SU-DHL-6 (cell line): ENCODE measurements around the gene SAMSN1.

ENCODE experiments used
- H2AFZ ChIP-seq: fragments of 200-600 bp; sonication (generic); 2 replicates; pipeline ENCODE4 v1.6.1; 2014; ENCODE audit warnings: low read depth, mild to moderate bottlenecking, moderate library complexity, mixed read lengths, antibody characterized with exemption, low read length; ENCODE audit not compliant: severe bottlenecking
- H3F3A ChIP-seq: fragments of 200-600 bp; shearing (Covaris generic); 2 replicates; pipeline ENCODE4 v1.6.0; 2016; ENCODE audit warnings: antibody characterized with exemption, mild to moderate bottlenecking; ENCODE audit not compliant: insufficient read depth
- H3K27ac ChIP-seq: fragments of 200-600 bp; sonication (generic); 2 replicates; pipeline ENCODE4 v1.5.1; 2016; ENCODE audit warnings: low read depth, mild to moderate bottlenecking, low read length, moderate library complexity, mixed read lengths
- H3K27me3 ChIP-seq: fragments of 200-600 bp; sonication (generic), shearing (Covaris generic); 2 replicates; pipeline ENCODE4 v1.6.0; 2014; ENCODE audit warnings: mild to moderate bottlenecking, low read length
- H3K36me3 ChIP-seq: fragments of 200-600 bp; sonication (generic); 2 replicates; pipeline ENCODE4 v1.6.1; 2014; ENCODE audit warnings: mild to moderate bottlenecking, low read length, mixed read lengths
- H3K4me2 ChIP-seq: fragments of 300-600, 200-600 bp; shearing (Covaris generic), sonication (generic); 2 replicates; pipeline ENCODE4 v1.6.0; 2014; ENCODE audit warnings: low read length, low read depth, mild to moderate bottlenecking; ENCODE audit not compliant: poor library complexity, severe bottlenecking
- H3K4me3 ChIP-seq: fragments of 200-600 bp; sonication (generic); 2 replicates; pipeline ENCODE4 v1.5.1; 2014; ENCODE audit warnings: antibody characterized with exemption, low read length, mild to moderate bottlenecking, mixed read lengths; ENCODE audit not compliant: insufficient read depth, poor library complexity, severe bottlenecking
- H3K79me2 ChIP-seq: fragments of 200-600 bp; sonication (generic); 2 replicates; pipeline ENCODE4 v1.6.1; 2014; ENCODE audit warnings: mild to moderate bottlenecking, low read length, moderate library complexity; ENCODE audit not compliant: insufficient read depth
- H3K9ac ChIP-seq: fragments of 200-600 bp; sonication (generic); 2 replicates; pipeline ENCODE4 v1.7.0; 2014; ENCODE audit warnings: mild to moderate bottlenecking, low read length
- H3K9me2 ChIP-seq: fragments of 200-600 bp; sonication (generic); replicated peaks from 2 replicates; pipeline ENCODE4 v1.6.1; 2014; ENCODE audit warnings: low read length; ENCODE audit not compliant: insufficient read depth
- H3K9me3 ChIP-seq: fragments of 200-600 bp; sonication (generic); 2 replicates; pipeline ENCODE4 v1.6.1; 2014; ENCODE audit warnings: low read length, mixed read lengths; ENCODE audit not compliant: insufficient read depth
- H4K20me1 ChIP-seq: fragments of 200-600 bp; sonication (generic); 2 replicates; pipeline ENCODE4 v1.6.1; 2014; ENCODE audit warnings: low read depth, mild to moderate bottlenecking, antibody characterized with exemption, low read length, moderate library complexity, mixed read lengths
- CTCF ChIP-seq: fragments of 200-600 bp; sonication (generic); IDR thresholded peaks from one replicate; pipeline ENCODE4 v1.5.1; 2017; ENCODE audit warnings: antibody characterized with exemption, mild to moderate bottlenecking, low read length, moderate library complexity; ENCODE audit not compliant: insufficient read depth, poor library complexity, severe bottlenecking
- EZH2phosphoT487 ChIP-seq: fragments of 200-600 bp; sonication (generic), shearing (Covaris generic); conservative IDR thresholded peaks from 2 replicates; pipeline ENCODE4 v1.6.1; 2018; ENCODE audit warnings: mild to moderate bottlenecking, antibody characterized with exemption, low read length, moderate library complexity, mixed read lengths

The SAMSN1 gene

GRCh38 chr21:14479241-14479786 is 66.8 kb downstream of the SAMSN1 start:
- Histone ChIP-seq H3K9me2 (no peaks in the 10 kb centered on the region), H3K27ac (no peak overlapping the region), H3K9ac (no peak overlapping the region), H3K4me3 (no peak overlapping the region), H3K79me2 (no peaks in the 10 kb centered on the region), H3K27me3 (no peaks in the 10 kb centered on the region), H3K4me2 (no peak overlapping the region), H3K9me3 (no peaks in the 10 kb centered on the region), H4K20me1 (no peaks in the 10 kb centered on the region), H3K36me3 (no peaks in the 10 kb centered on the region), H3F3A (no peaks in the 10 kb centered on the region), H2AFZ (no peak overlapping the region)
- TF ChIP-seq CTCF (no peak), EZH2phosphoT487 (no peak)

- Histone ChIP-seq H3K9me2 (no peaks in the 10 kb centered on the region), H3K9me3 (no peaks in the 10 kb centered on the region), H3K79me2 (no peaks in the 10 kb centered on the region), H3K36me3 (no peaks in the 10 kb centered on the region), H3F3A (no peaks in the 10 kb centered on the region), H3K4me3 (no peak overlapping the region), H3K4me2 (no peak overlapping the region), H3K27me3 (no peaks in the 10 kb centered on the region), H4K20me1 (no peaks in the 10 kb centered on the region), H3K9ac (no peak overlapping the region), H2AFZ (peak overlapping the region; percentile 40), H3K27ac (no peak overlapping the region)
- TF ChIP-seq CTCF (no peak), EZH2phosphoT487 (no peak)
Observed at GRCh38 chr21:14477841-14478240, 68.3 kb downstream of the SAMSN1 start.

- Histone ChIP-seq H3K9me2 (no peaks in the 10 kb centered on the region), H3F3A (no peaks in the 10 kb centered on the region), H3K9ac (no peak overlapping the region), H3K9me3 (no peaks in the 10 kb centered on the region), H3K27me3 (no peaks in the 10 kb centered on the region), H3K4me2 (no peak overlapping the region), H4K20me1 (no peaks in the 10 kb centered on the region), H3K4me3 (no peak overlapping the region), H3K36me3 (no peaks in the 10 kb centered on the region), H3K79me2 (no peaks in the 10 kb centered on the region), H2AFZ (no peak overlapping the region), H3K27ac (no peak overlapping the region)
- TF ChIP-seq CTCF, result no peak
- no peak for TF ChIP-seq EZH2phosphoT487
Observed at GRCh38 chr21:14477133-14477532, 69.0 kb downstream of the SAMSN1 start.
